ENCODE measurements around the gene ITFG1.

The ITFG1 gene

DNA sequence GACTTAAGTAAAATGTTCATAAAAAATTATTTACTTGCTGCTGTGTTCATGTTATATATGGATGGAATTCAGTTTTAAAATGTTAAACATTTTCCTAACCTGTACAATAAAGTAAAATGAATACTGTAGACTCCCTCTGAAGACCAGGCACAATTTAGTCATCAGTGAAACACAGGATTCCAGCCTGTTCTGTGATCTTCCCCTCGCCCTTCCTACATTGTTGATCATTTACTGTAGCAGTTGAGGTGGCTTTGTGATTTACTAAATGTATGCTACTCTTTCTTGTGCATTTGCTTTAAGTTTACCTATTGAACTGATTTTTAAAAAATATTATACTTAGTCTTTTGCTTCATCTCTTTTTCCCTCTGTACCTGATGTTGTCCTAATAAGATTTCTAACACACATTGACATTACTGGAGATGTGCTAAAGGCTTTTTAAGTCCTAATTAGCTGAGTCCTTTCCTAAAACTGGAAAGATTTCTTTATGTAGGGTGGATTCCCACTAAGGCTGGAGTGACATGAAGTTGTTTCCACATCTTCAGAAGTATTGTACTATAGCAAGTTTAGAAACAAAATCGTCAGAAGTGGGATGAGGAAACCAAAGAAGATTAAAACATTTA, 38.3 kb upstream of the ITFG1 start:
- Histone ChIP-seq H2AFZ (ENCODE audit: low read length) (no peak overlapping the region), H3K36me3 (ENCODE audit: insufficient read depth, low read length) (peaks cover 64% of the 10 kb centered on the region), H3K4me3 (ENCODE audit: low read length, poor library complexity, severe bottlenecking) (no peak overlapping the region), H3K27me3 (ENCODE audit: insufficient read depth, low read length, poor library complexity, severe bottlenecking) (no peaks in the 10 kb centered on the region), H3K79me2 (ENCODE audit: insufficient read depth, low read length) (no peaks in the 10 kb centered on the region), H3K9me2 (replicated peaks; ENCODE audit: low read depth, low read length) (no peaks in the 10 kb centered on the region), H3K4me2 (ENCODE audit: low read depth, low read length, poor library complexity, severe bottlenecking) (no peak overlapping the region), H4K20me1 (ENCODE audit: insufficient read depth, low read length, poor library complexity, severe bottlenecking) (no peaks in the 10 kb centered on the region), H3K9me3 (ENCODE audit: insufficient read depth, low read depth, low read length) (no peaks in the 10 kb centered on the region), H3K4me1 (ENCODE audit: insufficient read depth, low read length, poor library complexity, severe bottlenecking) (no peaks in the 10 kb centered on the region), H3K9ac (ENCODE audit: low read depth, low read length, poor library complexity, severe bottlenecking) (no peak overlapping the region), H3F3A (ENCODE audit: low read depth) (no peaks in the 10 kb centered on the region)
- TF ChIP-seq, protein P1, sequence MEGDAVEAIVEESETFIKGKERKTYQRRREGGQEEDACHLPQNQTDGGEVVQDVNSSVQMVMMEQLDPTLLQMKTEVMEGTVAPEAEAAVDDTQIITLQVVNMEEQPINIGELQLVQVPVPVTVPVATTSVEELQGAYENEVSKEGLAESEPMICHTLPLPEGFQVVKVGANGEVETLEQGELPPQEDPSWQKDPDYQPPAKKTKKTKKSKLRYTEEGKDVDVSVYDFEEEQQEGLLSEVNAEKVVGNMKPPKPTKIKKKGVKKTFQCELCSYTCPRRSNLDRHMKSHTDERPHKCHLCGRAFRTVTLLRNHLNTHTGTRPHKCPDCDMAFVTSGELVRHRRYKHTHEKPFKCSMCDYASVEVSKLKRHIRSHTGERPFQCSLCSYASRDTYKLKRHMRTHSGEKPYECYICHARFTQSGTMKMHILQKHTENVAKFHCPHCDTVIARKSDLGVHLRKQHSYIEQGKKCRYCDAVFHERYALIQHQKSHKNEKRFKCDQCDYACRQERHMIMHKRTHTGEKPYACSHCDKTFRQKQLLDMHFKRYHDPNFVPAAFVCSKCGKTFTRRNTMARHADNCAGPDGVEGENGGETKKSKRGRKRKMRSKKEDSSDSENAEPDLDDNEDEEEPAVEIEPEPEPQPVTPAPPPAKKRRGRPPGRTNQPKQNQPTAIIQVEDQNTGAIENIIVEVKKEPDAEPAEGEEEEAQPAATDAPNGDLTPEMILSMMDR (conservative IDR thresholded peaks at IDR 0.05; ENCODE audit: low read length), result no peak
- TF ChIP-seq EZH2phosphoT487 (IDR thresholded peaks at IDR 0.05; ENCODE audit: borderline replicate concordance), result no peak

DNA sequence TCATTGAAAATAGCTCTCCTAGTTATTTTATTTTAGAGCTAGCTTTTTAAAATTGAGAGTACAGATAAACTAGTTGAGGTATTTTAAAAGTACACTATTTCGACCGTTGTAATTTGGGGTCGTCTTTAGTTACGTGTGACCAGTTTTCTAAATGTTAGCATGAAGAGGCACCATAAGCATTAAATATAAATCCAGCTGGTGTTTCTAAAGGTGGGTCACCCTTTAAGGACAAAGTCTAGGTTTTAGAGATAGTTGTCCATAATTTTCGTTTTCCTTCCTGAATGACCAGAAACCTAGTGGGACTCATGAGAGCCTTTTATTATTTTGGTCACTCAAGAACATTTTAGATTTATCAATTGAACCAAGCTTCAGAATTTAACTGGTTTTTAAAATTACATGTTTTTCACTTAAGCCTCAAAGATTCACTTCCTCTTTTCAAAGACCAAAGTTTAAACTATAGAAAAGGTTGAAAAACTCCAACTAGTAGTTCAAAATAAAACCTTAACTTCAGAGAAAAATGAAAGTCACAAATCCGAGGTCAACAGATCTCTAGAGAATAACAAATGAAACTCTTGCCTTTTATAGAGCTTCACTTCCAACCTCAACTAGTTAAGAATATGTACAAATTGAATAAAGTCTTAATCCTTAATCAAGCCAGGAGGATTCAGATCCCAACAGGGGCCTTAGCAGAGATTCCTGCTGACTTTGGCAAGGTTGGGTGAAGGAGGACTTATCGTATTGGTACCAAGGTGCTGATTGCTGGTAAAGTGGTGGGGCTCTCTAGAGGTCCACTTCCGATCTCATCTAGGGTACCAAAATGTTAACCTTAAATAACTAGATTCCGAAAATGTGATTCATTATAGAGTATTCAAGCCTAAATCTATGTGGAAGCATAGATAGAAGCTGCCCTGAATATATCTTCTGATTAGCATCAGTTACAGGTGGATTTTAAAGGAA, 32.8 kb upstream of the ITFG1 start:
- Histone ChIP-seq H3K4me1 (ENCODE audit: insufficient read depth, low read length, poor library complexity, severe bottlenecking) (peaks cover 25% of the 10 kb centered on the region), H3K9me2 (replicated peaks; ENCODE audit: low read depth, low read length) (no peaks in the 10 kb centered on the region), H3K4me3 (ENCODE audit: low read length, poor library complexity, severe bottlenecking) (no peak overlapping the region), H3K36me3 (ENCODE audit: insufficient read depth, low read length) (peaks cover 15% of the 10 kb centered on the region; the same call in 1 of the 2 replicates), H3F3A (ENCODE audit: low read depth) (no peaks in the 10 kb centered on the region), H3K4me2 (ENCODE audit: low read depth, low read length, poor library complexity, severe bottlenecking) (peak overlapping the region; percentile 32), H3K27me3 (ENCODE audit: insufficient read depth, low read length, poor library complexity, severe bottlenecking) (no peaks in the 10 kb centered on the region), H4K20me1 (ENCODE audit: insufficient read depth, low read length, poor library complexity, severe bottlenecking) (no peaks in the 10 kb centered on the region), H3K79me2 (ENCODE audit: insufficient read depth, low read length) (peaks cover 28% of the 10 kb centered on the region), H3K9me3 (ENCODE audit: insufficient read depth, low read depth, low read length) (no peaks in the 10 kb centered on the region), H2AFZ (ENCODE audit: low read length) (no peak overlapping the region), H3K9ac (ENCODE audit: low read depth, low read length, poor library complexity, severe bottlenecking) (peak overlapping the region; percentile 11)
- TF ChIP-seq, protein P1 (conservative IDR thresholded peaks at IDR 0.05; ENCODE audit: low read length), result no peak
- TF ChIP-seq EZH2phosphoT487 (IDR thresholded peaks at IDR 0.05; ENCODE audit: borderline replicate concordance), result no peak

DNA sequence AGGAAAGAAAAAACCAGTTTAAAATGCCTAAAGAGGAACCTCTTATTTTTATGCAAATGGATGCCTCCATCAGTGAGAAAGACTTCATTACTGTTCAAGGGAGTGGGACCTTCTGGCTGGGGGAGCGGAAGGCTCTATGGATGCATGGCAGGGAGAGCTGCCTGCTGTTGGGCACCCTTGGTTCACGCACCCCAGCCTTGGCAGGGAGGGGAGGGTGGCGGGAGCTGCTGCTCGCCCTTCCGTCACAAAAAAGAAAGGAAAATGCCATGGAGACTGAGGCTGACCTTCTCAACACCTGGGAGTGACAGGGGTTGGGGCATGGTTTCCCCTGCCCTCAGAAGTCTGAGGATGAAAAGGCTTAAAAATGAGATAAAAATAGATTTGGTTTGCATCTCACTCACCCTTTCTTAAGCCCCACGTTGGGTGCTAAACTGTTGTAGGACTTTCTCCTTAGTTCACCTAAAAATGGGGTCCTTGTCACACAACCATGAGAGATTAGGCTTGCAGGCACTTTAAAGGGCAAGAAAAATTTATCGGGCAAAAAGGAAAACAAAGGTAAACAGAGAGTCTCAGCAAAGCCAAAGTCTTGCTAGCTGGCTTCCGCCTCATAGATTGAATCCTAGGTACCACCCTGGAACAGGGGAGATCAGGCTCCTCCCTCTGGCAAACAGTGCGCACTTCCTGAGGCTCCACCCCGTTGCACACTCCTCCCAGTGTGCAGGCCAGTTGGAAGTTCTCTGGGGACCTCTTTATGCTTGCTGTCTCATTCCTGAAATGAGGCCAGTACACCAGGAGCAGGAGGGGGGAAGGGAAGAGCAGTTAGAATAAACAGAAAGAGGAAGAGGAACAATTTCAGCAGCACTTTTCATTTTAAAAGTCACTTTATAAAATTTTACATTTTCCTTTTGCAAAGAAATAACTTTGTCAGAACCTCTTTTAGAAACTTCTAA, 31.8 kb upstream of the ITFG1 start:
- no peak for TF ChIP-seq EZH2phosphoT487 (IDR thresholded peaks at IDR 0.05; ENCODE audit: borderline replicate concordance)
- TF ChIP-seq, protein P1 (conservative IDR thresholded peaks at IDR 0.05; ENCODE audit: low read length), result no peak
- Histone ChIP-seq H4K20me1 (ENCODE audit: insufficient read depth, low read length, poor library complexity, severe bottlenecking) (no peaks in the 10 kb centered on the region), H3F3A (ENCODE audit: low read depth) (no peaks in the 10 kb centered on the region), H3K4me1 (ENCODE audit: insufficient read depth, low read length, poor library complexity, severe bottlenecking) (peaks cover 25% of the 10 kb centered on the region), H2AFZ (ENCODE audit: low read length) (no peak overlapping the region), H3K27me3 (ENCODE audit: insufficient read depth, low read length, poor library complexity, severe bottlenecking) (no peaks in the 10 kb centered on the region), H3K9me2 (replicated peaks; ENCODE audit: low read depth, low read length) (no peaks in the 10 kb centered on the region), H3K4me3 (ENCODE audit: low read length, poor library complexity, severe bottlenecking) (no peak overlapping the region), H3K9ac (ENCODE audit: low read depth, low read length, poor library complexity, severe bottlenecking) (peak overlapping the region; percentile 11), H3K9me3 (ENCODE audit: insufficient read depth, low read depth, low read length) (peaks cover 7% of the 10 kb centered on the region; the same call in 1 of the 2 replicates), H3K4me2 (ENCODE audit: low read depth, low read length, poor library complexity, severe bottlenecking) (peak overlapping the region; percentile 32), H3K79me2 (ENCODE audit: insufficient read depth, low read length) (peaks cover 32% of the 10 kb centered on the region), H3K36me3 (ENCODE audit: insufficient read depth, low read length) (peaks cover 5% of the 10 kb centered on the region; the same call in 1 of the 2 replicates)

Measured in Loucy (cell line).